Fibroblast of upper back skin (primary cell): ENCODE data around the gene NEURL1B.
"Not testable (repeated sequence)": the region's sequence is repeated elsewhere in the genome, so short reads cannot be mapped to it uniquely, and the experiment has no call there.

Experiments
- DNase-seq: peaks from one replicate; pipeline ENCODE4 v3.0.0-alpha.2; 2013

Gene NEURL1B

DNA sequence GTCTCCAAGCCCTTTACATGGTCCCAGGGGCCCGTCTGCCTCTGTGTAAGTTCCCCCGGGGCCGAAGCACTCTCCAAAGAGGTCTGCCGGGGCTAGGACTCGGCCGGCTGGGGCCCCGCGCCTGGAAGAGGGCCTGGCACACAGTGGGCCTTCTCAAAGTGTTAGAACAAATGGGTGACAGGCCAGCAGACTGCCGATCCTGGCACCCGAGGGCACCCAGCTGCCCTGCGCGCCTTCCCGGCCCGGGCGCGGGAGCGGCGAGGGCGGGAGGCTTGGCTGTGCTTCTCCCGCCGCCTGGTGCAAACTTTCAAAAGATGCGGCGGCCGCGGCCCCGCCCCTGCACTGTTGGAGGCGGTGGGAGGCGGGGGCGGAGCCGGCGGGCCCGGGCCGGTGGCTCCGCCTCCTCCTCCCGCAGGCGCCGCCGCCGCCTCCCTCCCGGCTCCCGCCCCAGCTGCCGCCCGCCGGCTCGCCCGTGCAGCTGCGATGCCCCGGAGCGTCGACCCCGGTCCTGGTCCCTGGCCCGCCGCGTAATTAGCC is at the start of gene NEURL1B:
NEURL1B (plus strand) TSS at position 442 of the 537 bp plus-strand sequence. CDS start 144 bp downstream, outside the sequence.
- peak; percentile 54 for DNase-seq

- no peak for DNase-seq
Observed at GRCh38 chr5:172591636-172592035, 49.4 kb upstream of the NEURL1B start.

GRCh38 chr5:172592881-172593280 is 48.2 kb upstream of the NEURL1B start:
- no peak for DNase-seq

- no peak for DNase-seq
Observed at GRCh38 chr5:172593306-172593705, 47.8 kb upstream of the NEURL1B start.

- no peak for DNase-seq
Observed at GRCh38 chr5:172593721-172594235, 47.3 kb upstream of the NEURL1B start.

DNA sequence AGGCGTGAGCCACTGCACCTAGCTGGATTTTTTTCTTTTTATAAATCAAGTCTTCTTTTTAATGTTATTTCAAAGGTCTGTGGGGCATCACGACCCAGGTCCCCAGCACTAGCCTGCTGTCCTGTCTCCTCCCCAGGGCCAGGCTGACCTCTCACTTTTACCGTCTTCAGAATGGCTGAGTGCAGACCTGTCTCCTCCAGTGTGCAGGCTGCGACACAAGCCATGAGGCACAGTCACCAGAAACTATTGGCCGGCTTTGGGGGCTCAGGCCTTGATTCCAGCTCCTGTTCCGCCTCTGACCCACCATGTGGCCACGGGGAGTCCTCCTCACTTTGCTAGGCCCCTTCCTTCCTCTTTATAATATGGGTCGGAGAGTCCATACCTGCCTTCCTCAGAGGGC is 46.6 kb upstream of the NEURL1B start:
- no peak for DNase-seq

DNA sequence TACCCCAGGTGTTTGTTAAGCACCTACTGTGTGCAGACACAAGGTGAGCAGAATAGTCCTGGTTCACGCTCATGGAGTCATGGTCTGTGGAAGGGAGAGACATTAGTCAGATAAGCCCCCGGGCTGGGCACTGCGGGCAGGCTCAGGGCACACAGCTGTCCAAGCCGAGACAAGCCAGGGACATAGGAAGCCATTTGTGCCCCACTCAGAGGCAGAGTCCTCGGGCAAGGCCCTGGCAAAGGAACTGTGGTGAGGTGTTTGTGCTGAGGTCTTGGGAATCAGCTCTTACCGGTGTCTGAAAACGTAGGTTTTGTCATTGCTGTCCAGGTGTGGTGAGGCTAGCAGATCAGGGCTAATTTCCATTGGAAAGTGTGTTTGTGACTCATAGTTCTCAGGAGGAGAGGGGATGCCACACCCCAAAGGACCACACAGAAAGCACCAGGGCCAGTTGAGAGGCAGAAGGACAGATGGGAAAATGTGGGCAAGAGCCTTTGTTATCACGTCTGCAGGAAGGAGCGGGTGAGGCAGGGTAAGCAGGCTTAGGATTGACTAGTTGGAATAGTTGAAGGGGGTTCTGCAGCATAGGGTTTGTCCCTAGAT is 46.1 kb upstream of the NEURL1B start:
- DNase-seq, result no peak

GRCh38 chr5:172595596-172596455 is 45.2 kb upstream of the NEURL1B start:
- DNase-seq, result no peak

- DNase-seq, result no peak
Observed at GRCh38 chr5:172596638-172597231, 44.3 kb upstream of the NEURL1B start.

DNA sequence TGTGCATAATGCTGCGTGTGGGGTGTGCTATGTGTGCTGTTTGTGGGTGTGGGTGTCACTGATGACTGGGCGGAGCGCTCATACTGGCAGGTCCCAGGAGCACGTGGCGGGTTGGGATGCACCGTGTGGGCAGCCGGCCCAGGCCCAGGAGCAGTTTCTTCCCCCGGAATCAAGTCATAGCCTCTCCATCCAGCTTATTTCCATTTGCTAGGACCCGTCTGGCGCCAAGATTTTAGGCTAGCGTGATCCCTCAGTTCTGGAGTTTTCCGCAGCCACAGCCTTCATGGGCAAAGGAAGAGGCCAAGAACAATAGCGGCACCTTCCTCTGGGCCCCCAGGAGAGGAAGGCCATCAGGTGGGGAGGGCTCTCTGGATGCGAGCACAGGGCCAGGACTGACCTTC is 43.3 kb upstream of the NEURL1B start:
- DNase-seq, result no peak

DNA sequence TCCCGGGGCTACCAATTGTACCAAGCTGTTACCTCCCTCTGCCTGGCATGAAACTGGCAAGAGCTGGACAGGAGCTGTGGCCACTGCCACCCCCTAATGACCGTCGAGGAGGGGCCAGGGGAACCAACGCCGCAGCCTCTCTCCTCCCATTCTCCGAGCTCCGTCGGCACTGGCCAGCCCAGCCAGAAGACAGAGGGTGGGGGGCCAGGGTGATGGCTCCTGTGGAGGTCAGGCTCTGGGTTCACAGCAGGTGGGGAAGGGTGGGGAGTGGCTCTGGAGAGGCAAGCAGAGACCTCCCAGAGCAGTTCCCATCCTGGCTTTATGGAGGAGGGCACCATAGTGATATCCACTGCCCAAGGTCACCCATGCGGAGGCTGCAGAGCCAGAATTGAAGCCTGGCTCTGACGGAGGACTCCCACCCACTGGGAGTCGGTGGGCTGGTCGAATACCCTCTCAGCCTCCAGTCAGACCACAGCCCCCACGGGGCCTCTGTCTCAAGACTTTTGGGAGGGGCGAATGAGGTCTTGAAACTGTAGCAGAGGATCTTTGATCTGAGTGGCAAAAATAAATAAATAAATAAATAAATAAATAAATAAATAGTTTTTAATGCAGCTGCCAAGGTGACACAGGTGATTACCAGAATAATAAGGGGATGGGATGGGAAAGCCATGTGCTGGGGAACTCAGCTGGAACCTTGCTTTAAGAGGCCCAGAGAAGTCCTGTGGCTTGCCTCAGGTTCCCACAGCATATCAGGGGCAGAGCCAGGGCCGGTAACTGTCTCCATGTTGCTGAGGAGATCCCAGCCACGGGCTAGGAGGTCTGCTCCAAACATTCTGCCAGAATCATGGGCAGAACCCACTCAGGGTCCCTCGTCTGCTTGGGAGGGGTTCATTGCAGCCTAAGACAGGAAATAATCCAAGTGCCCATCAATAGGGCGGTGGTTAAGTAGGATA is 42.5 kb upstream of the NEURL1B start:
- DNase-seq, result no peak

DNA sequence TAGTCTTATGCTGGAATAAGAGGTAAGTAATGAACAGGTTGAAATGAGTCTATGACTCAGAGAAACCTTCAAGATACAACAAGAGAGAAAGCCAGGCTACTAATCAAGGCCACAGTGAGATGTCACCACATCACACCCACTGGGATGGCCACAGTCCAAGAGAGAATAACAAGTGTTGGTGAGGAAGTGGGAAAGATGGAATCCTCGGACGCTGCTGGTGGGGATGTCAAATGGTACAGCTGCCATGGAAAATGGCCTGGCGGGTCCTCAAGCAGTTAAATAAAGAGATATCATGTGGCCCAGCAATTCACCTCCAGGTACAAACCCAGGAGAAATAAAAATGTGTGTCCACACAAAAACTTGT is 41.9 kb upstream of the NEURL1B start:
- no peak for DNase-seq

DNA sequence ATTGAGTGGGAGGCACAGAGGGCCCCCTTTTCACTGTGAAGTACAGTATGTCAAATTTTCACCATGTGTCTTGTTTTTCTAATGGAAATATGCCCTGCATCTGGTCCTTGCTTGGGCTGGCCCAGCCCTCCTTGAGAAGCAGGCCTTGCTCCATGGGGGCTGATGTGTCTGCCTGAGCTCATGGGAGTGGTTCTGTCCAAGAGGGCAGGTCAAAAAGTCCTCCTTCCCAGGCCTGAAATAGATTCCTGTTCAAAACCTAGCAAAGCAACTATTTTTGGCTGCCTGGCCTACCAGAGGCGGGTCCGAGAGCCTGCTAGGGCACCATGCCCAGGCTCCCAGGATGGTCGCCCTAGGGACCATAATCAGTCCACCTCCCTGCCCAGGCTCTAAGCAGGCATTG is 40.5 kb upstream of the NEURL1B start:
- DNase-seq, result no peak

DNA sequence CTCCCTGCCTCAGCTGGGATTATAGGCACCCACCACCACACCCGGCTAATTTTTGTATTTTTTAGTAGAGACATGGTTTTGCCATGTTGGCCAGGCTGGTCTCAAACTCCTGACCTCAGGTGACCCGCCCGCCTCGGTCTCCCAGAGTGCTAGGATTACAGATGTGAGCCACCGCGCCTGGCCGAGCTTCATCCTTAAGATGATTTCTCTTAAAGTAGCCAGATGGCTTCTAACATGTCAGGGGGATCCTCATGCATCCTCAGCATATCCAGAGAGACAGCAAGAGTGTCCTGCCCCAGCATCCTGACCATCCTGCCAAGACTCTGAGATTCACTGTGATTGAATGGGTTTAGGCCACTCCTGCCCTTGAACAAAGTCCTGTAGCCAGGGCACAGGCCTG is 39.5 kb upstream of the NEURL1B start:
- not testable (repeated sequence) for DNase-seq

- DNase-seq, result peak; percentile 9
Observed at GRCh38 chr5:172602783-172603231, 38.3 kb upstream of the NEURL1B start.

- peak; percentile 45 for DNase-seq
Observed at GRCh38 chr5:172603251-172603806, 37.7 kb upstream of the NEURL1B start.

DNA sequence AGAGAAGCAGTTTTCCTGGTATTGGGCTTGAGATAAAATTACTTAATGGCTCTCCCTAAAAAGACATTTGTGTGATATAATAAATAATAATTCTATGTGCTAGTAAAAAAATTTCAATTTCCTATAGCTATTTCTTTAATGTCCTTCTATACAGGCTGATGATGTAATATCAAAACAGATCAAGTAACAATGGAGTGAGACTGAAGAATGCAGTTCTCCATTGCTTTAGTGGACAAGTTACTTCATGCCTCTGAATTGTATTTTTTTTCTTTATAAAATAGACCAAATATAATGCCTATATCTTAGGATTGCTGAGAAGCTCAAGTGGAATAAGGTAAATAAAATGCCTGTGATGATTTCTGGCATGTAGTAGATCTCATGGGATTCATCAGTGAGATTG is 35.6 kb upstream of the NEURL1B start:
- DNase-seq, result no peak

- DNase-seq, result no peak
Observed at GRCh38 chr5:172606156-172606785, 34.8 kb upstream of the NEURL1B start.

DNA sequence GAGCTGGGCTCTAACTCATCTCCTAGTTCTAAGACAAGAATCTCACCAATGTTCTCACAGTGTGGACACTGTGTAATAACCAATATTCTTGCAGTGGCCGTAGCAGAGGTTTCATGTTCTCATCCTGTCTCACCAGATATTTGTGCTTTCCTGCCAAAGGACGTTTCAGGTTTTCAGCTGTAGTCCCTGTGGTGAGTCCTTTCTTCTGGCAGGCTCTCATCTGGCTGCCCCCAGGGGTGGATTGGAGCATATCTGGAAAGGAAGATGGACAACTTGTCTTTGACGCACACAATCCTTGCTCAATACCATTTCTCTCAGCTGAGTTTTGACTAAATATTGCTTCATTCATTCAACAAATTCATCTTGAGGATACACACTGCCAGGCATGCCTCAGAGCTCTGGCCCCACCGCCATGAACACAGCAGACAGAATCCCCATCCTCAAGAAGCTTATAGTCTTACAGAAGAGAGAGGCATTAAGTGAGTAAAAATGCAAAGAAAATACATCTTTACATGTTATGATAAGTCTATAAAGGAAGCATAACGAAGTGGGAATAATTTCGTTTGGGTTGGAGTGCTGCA is 33.8 kb upstream of the NEURL1B start:
- DNase-seq, result no peak

DNA sequence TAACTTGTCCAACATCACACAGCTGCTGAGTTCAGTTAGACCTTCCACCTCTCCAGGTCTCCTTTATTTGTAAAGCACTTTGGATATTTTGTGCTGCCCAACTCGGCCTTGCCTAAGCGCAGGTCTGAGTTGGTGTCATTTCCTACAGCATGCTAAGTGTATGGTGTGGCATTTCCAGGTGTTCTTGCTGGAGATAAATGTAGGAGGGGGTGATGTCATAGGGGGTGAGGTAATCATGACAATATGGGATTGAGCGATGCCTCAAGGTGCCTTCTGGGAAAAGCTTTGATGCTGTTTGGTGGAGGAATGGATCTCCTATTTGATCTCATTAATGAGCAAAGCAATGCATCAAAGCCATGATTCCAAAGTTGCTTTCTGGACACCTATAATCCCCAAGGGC is 32.3 kb upstream of the NEURL1B start:
- no peak for DNase-seq

DNA sequence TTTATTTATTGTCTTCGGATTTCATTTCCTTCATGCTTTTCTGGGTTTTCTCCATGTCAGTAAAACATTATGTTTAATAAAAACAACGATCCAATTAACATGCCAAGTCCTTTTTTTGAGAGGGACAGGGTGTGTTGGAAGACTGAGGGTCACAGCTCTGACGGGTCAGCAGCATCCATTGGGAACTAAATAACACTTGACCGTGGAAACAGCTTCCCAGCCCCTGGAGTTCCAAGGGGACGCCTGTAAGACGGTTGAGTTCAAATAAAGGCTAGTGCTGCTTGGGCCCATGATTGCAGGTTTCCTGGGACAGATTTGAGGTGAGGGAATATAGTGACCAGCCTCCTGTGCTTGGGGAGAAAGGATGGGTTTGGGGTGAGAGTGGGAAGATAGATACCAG is 30.4 kb upstream of the NEURL1B start:
- no peak for DNase-seq
